Measurements from ENCODE around the gene TTL.
"Not testable (repeated sequence)": the region's sequence is repeated elsewhere in the genome, so short reads cannot be mapped to it uniquely, and the experiment has no call there.

Gene TTL

GRCh38 chr2:112481528-112482233 lies at the start of gene TTL:
TSS of gene TTL (plus strand) at chr2:112482156. CDS start at chr2:112482345, 189 bp downstream.
- peak; percentile 77 to 79 for DNase-seq

- not testable (repeated sequence) for DNase-seq
These were observed 49.6 kb upstream of the TTL start for GRCh38 chr2:112432390-112432734.

GRCh38 chr2:112432735-112433479 lies 49.0 kb upstream of the TTL start:
- DNase-seq: peak; percentile 17 to 22

- peak; percentile 87 to 88 for DNase-seq
These were observed 48.5 kb upstream of the TTL start, which contains the start of gene RGPD8 for GRCh38 chr2:112433480-112433879. TSS of gene RGPD8 (minus strand) at chr2:112433645. CDS start at chr2:112433453, 192 bp downstream.

GRCh38 chr2:112433932-112434730 lies 47.8 kb upstream of the TTL start:
- no peak for DNase-seq

- DNase-seq: not testable (repeated sequence)
These were observed 46.9 kb upstream of the TTL start for GRCh38 chr2:112434890-112435715.

GRCh38 chr2:112435716-112436431 lies 46.1 kb upstream of the TTL start:
- DNase-seq: not testable (repeated sequence)

- not testable (repeated sequence) for DNase-seq
These were observed 45.0 kb upstream of the TTL start for GRCh38 chr2:112436993-112437392.

- DNase-seq: not testable (repeated sequence)
These were observed 44.5 kb upstream of the TTL start for GRCh38 chr2:112437405-112437831.

GRCh38 chr2:112438603-112439261 lies 43.2 kb upstream of the TTL start:
- DNase-seq: not testable (repeated sequence)

GRCh38 chr2:112444256-112444655 lies 37.7 kb upstream of the TTL start:
- DNase-seq: not testable (repeated sequence)

- no peak for DNase-seq
These were observed 32.1 kb upstream of the TTL start for GRCh38 chr2:112449854-112450253.

- DNase-seq: no peak
These were observed 30.6 kb upstream of the TTL start for GRCh38 chr2:112451317-112451716.

- DNase-seq: no peak
These were observed 27.4 kb upstream of the TTL start for GRCh38 chr2:112454586-112454985.

- no peak for DNase-seq
These were observed 22.6 kb upstream of the TTL start for GRCh38 chr2:112459372-112459771.

- no peak for DNase-seq
These were observed 19.8 kb upstream of the TTL start for GRCh38 chr2:112462178-112462577.

GRCh38 chr2:112463256-112463655 lies 18.7 kb upstream of the TTL start:
- DNase-seq: no peak

GRCh38 chr2:112465382-112465781 lies 16.6 kb upstream of the TTL start:
- DNase-seq: no peak

- DNase-seq: no peak
These were observed 9.3 kb upstream of the TTL start for GRCh38 chr2:112472547-112473263.

- no peak for DNase-seq
These were observed 7.0 kb upstream of the TTL start for GRCh38 chr2:112474844-112475486.
